Stimulated activated naive CD4-positive, alpha-beta T cell treated with Interleukin-2 at 50 U/mL for 16 hours (primary cell): Measurements from ENCODE around the gene ZNF30.
"Not testable (repeated sequence)": the region's sequence is repeated elsewhere in the genome, so short reads cannot be mapped to it uniquely, and the experiment has no call there.

Experiments
- DNase-seq: peaks from one replicate; lab custom pipeline; 2025; lab: John Stamatoyannopoulos, UW

ZNF30 gene

DNA sequence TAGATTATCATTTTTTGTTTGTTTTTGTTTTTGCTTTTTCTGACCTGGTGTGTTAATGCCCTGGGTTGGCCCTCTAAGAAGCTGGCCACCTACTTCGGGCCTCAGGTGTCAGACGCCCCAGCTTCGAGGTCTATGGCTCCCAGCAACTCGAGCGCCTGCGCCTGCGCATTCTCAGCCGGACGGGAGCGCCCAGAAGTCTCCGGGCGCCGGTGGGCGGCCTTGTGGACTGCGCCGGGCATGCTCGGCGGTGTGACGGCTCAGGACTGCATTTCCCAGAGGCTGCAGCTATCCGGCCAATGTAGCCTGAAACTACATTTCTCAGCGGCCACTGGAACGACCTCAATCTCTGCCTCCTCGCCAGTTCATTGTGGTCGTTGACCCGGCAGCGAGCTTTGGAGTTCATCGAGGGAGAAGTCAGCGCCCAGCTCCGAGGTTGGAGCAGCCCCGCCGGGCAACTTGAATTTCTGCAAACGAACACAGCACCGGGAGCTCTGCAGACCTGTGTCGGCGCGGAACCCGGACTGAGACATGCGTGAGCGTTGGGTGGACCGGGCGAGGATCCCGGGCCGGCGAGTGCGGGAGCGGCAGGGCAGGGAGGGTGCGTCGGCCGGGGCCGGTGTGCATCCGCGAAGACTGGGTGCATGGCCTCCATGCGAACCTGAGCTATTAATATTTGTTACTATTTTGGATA is at the start of gene ZNF30:
Gene ZNF30, plus strand, starts transcription at position 219 of the 691 bp plus-strand sequence. CDS start 3,045 bp downstream, outside the sequence.
- DNase-seq, result peak; percentile 80

DNA sequence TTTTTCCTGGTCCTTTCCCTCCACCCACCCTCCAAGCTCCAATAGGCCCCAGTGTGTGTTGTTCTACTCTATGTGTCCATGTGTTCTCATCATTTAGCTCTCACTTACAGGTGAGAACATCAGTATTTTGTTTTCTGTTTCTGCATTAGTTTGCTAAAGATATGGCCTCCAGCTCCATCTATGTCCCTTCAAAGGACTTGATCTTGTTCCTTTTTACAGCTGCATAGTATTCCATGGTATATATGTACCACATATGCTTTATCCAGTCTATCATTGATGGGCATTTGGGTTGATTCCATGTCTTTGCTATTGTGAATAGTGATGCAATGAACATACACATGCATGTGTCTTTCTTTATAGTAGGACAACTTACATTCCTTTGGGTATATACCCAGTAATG is 47.1 kb upstream of the ZNF30 start:
- DNase-seq, result no peak

DNA sequence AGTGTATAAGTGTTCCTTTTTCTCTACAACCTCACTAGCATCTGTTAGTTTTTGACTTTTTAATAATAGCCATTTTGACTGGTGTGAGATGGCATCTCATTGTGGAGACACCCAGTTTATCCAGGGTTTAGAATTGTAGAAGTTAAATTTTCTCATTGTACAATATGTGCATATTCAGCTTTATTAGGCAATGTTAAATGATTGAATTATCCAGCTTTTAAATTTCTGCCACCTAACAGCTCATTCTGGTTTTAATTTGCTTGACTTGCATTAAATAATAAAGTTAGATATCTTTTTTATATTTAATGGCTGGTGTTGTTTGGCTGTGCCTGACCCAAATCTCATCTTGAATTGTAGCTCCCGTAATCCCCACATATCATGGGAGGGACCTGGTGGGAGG is 46.7 kb upstream of the ZNF30 start:
- no peak for DNase-seq

DNA sequence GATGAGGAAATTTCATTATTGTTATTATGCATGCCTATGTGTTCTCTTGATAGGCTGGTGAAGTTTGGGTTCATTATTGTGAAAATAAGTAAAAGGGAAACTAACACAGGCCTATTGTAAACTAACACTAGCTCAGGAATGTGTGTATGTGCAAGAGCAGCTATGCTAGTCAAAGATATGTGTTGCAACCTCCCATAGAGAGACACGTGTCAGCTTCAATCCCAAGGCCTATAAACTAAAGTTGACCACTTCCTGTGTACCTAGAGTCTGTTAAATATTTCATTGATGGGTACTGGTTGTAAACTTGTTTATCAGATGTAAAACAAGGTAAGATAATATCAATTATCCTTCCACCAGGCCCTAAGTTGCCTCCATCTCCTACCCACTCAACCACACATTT is 44.7 kb upstream of the ZNF30 start:
- no peak for DNase-seq

DNA sequence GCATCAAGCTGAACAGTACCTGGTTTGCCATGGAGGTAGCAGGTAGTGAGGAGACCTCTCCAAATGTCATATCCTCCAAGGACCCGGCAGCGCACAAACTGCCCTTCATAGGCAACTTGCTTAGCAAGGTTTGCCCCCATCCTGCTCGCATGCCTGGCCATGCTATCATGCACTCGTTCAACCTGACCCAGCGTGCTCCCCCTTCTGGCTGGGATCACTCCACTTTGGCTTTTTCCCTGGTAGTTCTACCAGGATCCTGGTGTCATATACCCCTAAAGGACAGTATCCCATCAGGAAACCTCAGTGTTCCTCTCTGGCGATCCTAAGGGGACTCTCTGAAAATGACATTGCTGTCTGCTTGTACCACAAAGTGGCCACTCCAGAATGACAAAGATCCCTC is 38.6 kb upstream of the ZNF30 start:
- peak; percentile 41 for DNase-seq

DNA sequence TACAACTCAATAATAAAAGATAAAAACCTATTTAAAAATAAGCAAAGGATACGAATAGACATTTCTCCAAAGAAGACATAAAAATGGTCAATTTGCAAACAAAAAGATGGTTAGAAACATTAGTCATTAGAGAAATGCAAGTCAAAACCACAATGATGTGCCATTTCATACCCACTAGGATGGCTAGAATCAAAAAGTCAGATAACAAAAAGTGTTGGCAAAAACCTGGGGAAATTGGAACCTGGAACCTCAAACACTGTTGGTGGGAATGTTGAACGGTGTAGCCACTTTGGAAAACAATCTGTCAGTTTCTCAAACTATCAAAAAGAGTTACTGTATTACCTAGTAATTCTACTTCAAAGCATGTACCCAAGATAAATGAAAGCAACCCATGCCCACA is 26.5 kb upstream of the ZNF30 start:
- no peak for DNase-seq

DNA sequence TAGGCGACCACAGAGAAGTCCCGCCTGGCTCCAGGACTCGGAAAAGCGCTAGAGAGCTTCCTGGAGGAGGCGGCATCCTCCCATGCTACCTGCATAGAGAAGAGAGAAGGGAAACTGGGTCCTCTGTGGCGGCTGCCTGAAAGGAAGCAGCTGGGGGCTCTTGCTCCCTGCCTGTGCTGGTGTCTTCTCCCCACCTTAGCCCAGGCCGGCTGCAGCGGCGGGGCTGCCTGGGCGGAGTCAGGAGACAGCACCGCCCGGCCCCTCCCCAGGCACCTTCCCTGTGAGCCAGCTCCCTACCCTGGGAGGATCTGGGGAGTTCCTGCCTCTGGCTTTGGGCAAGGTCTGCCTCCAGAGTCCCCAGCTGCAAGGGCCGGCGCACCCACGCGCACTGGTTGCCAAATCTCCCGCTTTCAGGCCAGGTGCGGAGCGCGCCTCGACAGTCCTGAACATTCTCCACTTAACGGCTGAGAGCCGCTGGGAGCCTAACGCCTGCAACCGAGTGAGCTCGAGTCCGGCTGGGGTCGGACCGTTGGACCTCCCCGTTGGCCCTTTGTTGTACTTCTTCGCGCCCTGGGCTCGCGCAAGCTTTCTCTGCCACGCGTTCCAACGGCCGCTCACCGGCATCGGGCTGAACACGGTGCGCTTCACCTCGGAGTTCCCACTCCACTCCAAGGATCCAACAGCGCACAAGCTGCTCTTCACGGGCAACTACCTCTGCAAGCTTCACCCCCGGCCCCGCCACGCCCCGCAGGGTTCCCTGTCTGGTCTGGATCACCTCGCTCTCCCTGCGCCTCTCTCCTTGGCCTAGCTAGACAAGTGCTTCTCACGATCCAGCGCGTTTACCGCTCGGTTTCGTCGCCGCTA is 21.8 kb upstream of the ZNF30 start:
- no peak for DNase-seq

DNA sequence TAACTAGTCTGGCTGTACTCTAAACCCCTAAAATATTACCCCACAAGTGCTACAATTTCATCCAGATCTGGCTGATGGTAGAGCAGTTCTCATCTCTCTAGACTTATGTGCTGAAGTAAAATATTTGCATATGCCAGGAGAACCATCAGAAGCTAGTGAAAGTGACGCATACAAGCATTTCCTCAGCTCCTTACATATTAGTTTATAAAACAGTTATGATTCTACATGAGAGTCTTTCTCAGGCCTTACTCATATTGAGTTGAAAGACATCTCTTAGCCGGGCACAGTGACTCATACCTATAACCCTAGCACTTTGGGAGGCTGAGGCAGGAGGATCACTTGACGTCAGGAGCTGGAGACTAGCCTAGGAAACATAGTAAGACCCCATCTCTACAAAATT is 15.9 kb upstream of the ZNF30 start:
- no peak for DNase-seq

DNA sequence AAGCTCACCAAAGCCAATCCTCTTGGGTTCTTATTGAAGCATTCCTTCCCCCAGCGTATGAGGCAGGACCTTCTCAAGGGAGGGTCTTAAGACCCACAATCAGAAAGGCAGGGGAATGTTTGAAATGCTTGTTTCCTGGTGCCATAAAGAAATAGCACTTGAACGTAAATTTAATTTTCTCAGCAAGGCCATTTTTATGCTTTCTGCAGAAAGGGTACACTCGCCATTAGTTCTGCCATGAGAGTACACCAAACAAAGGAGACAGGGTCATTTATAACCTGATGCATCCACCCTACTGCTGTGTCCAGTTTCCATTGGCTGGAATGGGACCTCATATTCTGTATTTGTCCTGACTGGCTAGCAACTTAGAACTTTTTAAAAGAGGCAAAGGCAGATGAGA is 9.6 kb upstream of the ZNF30 start:
- not testable (repeated sequence) for DNase-seq

DNA sequence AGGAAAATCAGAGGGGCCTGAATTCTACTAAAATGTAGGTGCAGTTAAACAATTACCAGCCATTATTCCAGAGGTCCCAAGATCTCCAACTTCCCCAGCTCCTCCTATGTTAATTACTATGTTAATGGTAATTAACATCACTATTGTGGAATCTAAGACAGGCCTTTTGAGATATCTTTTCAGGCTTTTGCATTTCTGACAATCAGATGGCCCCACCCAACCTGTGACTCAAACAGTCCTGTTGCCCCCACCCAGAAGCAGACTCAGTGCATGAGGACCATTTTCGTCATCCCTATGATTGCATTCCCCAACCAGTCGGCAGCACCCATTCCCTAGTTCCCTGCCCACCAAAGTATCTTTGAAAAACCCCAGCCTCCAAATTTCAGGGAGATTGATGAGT is 8.5 kb upstream of the ZNF30 start:
- DNase-seq, result no peak

DNA sequence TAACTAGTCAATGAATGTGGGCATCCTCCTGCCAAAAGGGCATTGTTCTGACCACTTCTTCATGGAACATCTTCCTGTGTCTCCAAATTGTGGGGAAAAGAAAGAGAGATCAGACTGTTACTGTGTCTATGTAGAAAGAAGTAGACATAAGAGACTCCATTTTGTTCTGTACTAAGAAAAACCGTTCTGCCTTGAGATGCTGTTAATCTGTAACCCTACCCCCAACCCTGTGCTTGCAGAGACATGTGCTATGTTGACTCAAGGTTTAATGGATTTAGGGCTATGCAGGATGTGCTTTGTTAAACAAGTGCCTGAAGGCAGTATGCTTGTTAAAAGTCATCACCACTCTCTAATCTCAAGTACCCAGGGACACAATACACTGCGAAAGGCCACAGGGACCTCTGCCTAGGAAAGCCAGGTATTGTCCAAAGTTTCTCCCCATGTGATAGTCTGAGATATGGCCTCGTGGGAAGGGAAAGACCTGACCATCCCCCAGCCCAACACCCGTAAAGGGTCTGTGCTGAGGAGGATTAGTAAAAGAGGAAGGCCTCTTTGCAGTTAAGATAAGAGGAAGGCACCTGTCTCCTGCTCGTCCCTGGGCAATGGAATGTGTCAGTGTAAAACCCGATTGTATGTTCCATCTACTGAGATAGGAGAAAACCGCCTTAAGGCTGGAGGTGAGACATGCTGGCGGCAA is 6.5 kb upstream of the ZNF30 start:
- not testable (repeated sequence) for DNase-seq

DNA sequence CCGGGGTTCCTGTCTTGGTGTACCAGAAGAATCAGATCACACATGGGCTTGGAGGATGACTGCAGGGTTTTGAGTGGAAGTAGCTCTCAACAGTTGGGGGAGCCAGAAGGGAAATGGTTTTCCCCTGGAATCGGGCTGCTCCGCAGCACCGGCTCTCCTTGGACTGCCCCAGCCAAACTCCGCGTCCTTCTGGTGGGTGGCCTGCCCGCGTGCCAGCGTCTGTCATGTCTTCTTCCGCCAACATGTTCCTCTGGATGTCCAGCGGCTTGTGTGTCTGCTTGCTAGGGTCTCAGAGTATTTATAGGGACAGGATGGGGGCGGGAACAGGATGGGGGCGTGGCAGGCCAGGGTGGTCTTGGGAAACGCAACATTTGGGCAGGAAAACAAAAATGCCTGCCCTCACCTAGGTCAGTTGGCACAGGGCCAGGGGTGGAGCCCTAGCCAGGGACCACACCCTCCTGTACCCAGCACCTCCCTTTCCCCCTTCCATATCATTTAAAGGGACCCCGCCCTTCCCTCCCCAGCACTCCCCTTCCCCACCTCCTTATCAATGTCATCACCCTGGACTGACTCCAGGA is 1.3 kb upstream of the ZNF30 start:
- DNase-seq, result no peak

DNA sequence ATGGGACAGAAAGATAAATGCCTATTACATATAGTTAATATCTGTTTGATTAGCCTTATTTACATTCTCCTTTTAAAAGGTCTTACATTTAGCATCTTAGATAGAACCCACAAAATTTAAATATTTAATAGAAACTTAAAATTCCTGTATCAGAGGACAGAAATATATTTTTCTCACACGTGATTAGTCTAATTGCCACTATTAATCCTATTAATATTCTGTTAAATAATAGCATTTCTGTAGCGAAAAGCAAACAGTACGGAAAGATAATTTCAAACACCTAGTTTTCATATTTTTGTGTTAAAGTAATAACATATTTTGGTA is 380 bp upstream of the ZNF30 start:
- no peak for DNase-seq

DNA sequence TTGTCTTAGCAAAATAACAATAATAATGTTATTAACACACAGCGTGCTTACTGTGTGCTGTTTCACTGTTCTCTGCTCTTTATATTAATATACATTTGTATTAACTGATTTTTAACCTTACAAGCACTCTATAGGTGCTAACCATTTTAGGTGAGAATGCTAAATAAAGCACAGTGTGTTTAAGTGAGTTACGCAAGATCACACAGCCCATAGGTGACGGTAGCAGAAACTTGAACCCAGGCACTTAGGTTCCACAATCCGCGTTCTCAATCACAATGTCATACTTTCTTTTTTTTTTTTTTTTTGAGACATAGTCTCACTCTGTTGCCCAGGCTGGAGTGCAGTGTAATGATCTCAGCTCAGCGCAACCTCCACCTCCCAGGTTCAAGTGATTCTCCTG is 5.8 kb downstream of the ZNF30 start:
- no peak for DNase-seq

DNA sequence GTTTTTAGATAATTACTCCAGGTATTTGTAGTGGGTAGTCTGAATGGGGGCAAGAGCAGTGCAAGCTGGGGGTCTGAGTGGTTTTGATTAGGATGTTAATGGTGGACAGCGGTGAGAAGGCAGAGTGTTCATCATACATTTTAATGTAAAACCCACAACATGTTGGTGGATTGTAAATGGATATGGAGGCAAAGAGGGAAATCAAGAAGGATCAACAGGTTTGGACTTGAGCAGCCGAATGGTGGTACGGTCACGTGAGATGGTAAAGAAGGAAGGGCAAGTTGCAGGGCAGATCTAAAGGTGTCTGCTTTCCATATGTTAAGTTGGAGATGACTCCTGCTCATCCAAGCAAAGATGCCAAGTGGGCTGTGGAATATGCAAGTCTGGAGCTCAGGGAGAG is 9.5 kb downstream of the ZNF30 start:
- no peak for DNase-seq

DNA sequence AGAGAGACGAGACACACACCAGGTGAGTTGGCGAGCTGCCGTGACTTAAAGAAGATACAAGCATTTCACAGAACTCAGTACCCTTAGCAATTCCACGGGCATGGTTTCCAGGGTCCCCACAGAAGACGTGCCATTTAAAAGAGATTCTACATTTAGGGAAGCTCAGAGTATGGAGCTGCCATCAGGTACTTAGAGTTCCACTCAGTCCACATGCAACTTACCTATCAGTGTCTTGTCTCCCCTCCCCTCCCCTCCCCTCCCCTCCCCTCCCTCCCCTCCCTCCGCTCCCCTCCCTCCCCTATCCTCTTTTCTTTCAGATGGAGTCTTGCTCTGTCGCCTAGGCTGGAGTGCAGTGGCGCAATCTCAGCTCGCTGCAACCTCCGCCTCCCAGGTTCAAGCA is 12.2 kb downstream of the ZNF30 start:
- DNase-seq, result no peak

DNA sequence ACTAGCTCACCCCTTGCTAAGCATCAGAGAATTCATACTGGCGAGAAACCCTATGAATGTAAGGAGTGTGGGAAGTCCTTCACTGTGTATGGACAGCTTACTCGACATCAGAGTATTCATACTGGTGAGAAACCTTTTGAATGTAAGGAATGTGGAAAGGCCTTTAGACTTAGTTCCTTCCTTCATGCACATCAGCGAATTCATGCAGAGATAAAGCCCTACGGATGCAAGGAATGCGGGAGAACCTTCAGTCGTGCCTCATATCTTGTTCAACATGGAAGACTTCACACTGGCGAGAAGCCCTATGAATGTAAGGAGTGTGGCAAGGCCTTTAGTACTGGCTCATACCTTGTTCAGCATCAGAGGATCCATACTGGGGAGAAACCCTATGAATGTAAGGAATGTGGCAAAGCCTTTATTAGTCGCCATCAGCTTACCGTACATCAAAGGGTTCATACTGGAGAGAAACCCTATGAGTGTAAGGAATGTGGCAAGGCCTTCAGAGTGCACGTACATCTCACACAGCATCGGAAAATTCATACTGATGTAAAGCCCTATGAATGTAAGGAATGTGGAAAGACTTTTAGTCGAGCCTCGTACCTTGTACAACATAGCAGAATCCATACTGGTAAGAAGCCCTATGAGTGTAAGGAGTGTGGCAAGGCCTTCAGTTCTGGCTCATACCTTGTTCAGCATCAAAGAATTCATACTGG is 17.3 kb downstream of the ZNF30 start:
- no peak for DNase-seq

DNA sequence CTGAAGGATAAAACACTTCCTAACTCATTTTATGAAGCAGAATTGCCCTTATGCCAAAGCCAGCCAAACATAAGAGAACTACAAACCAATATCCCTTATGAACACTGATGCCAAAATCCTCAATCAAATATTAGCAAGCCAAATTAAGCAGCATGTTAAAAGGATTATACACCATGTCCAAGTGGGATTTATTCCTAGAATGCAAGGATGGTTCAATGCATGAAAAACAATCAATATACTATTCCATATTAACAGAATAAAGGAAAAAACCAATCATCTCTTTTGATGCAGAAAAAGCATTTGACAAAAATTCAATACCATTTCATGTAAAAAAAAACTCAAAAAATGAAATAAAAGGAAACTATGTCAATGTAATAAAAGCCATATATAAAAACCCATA is 26.4 kb downstream of the ZNF30 start:
- DNase-seq, result no peak

DNA sequence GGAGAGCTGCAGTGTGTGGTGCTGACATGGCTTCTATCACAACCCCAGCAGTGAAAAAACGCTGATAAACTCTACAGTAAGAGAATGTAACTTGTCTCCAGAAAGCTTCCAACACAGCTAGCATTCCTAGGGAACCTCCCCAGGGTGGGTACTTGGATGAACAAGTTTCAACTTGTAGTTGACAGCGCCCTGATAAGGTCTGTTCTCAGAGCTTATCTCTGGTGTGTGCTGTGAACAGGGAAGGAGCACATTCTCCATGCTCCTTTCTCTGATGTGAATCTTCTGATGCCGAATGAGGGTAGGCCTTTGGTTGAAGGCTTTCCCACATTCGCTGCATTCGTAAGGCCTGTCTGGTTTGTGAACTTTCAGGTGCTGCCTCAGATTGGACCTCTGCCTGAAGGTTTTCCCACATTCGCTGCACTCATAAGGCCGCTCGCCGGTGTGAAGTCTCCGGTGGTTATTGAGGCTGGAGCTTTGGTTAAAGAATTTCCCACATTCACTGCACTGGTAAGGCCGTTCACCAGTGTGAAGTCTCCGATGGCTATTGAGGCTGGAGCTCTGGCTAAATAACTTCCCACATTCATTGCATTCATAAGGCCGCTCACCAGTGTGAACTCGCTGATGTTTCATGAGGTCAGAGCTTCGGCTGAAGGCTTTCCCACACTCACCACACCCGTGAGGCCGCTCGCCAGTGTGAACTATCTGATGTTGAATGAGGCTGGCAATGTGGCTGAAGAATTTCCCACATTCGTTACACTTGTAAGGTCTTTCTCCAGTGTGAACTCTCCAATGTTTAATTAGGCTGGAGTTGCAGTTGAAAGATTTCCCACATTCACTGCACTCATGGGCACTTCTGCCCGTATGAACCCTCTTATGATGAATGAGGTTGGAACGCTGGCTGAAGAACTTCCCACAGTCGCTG is 31.4 kb downstream of the ZNF30 start:
- DNase-seq, result no peak

DNA sequence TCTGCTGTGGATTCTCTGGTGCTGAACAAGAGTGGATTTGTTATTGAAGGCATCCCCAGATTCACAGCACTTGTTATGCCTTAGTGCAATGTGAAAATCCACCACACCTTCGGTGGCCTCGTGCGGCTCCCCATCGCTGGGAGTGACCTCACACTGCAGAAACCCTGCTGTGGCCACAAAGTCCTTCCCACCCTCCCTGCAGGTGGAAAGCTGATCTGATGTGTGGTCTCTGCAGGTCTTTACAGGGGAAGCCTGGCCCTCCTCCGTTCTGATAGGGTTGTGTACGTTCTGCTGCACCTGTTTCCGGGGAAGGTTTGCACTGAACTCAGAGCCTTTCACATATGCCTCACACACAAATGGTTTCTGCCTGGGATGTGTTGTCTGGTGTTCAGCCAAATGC is 32.3 kb downstream of the ZNF30 start:
- DNase-seq, result no peak
